HEK293T (cell line): ENCODE measurements around the gene CD37.

Experiments used
- ELF4 ChIP-seq: fragments of 450-650 bp; IDR thresholded peaks from 2 replicates; pipeline ENCODE4 v1.6.1; 2017; ENCODE audit warnings: antibody characterized with exemption
- FOXM1 ChIP-seq: fragments of 450-650 bp; IDR thresholded peaks from 2 replicates; pipeline ENCODE4 v1.6.1; 2017; ENCODE audit warnings: mild to moderate bottlenecking, borderline replicate concordance
- LEF1 ChIP-seq: fragments of 450-650 bp; IDR thresholded peaks from 2 replicates; pipeline ENCODE4 v1.6.1; 2017; ENCODE audit warnings: mild to moderate bottlenecking, borderline replicate concordance
- TARDBP ChIP-seq: fragments of 450-650 bp; IDR thresholded peaks from 2 replicates; pipeline ENCODE4 v1.6.1; 2016

DNA sequence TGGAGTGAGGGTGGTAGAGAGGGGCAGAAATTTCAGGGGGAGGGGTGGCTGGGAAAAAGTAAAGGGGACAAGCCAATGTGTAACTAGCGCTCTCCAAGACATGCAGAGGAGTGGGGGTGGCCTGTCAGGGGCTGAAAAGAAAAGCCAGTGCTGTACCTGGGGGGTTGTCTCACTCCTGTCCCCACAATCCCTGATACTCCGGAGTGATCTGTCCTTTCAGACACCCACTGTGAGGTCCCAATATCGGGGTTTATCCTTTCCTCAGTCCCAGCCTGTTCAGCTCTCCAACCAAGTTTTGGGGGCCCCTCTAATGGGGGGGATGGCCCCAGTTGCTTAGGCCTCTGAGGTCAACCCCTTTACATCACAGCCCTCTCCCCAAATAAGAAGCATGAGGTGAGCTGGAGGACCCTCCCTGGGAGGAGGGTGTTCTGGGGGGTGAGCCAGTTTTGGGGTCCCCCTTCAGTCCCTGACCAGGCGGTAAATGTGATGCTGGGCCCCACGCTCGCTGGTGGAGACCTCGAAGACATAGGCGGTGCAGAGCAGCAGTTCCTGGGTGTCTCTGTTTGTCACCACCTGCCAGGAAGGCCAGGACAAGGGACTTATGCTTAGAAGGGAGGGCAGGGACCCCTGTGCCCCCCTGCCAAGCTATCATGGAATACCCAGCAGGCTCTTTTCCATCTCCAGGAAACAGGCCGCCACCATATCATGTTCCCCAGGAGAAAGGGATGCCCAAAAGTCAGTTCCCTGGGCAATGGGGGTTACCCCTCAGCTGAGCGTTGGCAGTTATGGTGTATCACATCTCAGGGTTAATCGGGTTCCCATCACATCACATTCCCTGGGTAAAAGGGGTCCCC, 5.9 kb downstream of the CD37 start:
- no peak for TF ChIP-seq TARDBP
- TF ChIP-seq LEF1, result no peak
- TF ChIP-seq ELF4, result no peak
- no peak for TF ChIP-seq FOXM1
